ENCODE data around the gene COX7A2L. TPM values are rescaled to one million over a fixed set of nuclear protein-coding genes. Genes with fewer than 3 reads are reported as not detected.
"Not testable (repeated sequence)": the region's sequence is repeated elsewhere in the genome, so short reads cannot be mapped to it uniquely, and the experiment has no call there.

The COX7A2L gene
- total RNA-seq, result 135 TPM

- Histone ChIP-seq H3K27me3 (ENCODE audit: insufficient read depth, low read length) (peaks cover 3% of the 10 kb centered on the region), H3K4me1 (ENCODE audit: insufficient read depth, low read length) (peaks cover 35% of the 10 kb centered on the region), H3K4me3 (ENCODE audit: low read length) (peak within 1 kb of the TSS; percentile 97), H3K9me3 (ENCODE audit: low read depth, low read length) (no peaks in the 10 kb centered on the region)
These were observed at the start of gene COX7A2L for GRCh38 chr2:42360890-42361727. Gene COX7A2L, minus strand, starts transcription at chr2:42361217. Its CDS starts 56 bp downstream, at chr2:42361161.

GRCh38 chr2:42408009-42408408, 47.0 kb upstream of the COX7A2L start:
- no peaks in the 10 kb centered on the region for H3K9me3 ChIP-seq (ENCODE audit: low read depth, low read length)
- H3K4me3 ChIP-seq (ENCODE audit: low read length), result no peak overlapping the region
- no peaks in the 10 kb centered on the region for H3K27me3 ChIP-seq (ENCODE audit: insufficient read depth, low read length)
- no peaks in the 10 kb centered on the region for H3K4me1 ChIP-seq (ENCODE audit: insufficient read depth, low read length)

GRCh38 chr2:42407476-42407875, 46.5 kb upstream of the COX7A2L start:
- no peaks in the 10 kb centered on the region for H3K9me3 ChIP-seq (ENCODE audit: low read depth, low read length)
- H3K4me3 ChIP-seq (ENCODE audit: low read length), result no peak overlapping the region
- no peaks in the 10 kb centered on the region for H3K4me1 ChIP-seq (ENCODE audit: insufficient read depth, low read length)
- H3K27me3 ChIP-seq (ENCODE audit: insufficient read depth, low read length), result no peaks in the 10 kb centered on the region

GRCh38 chr2:42404676-42405075, 43.7 kb upstream of the COX7A2L start:
- Histone ChIP-seq H3K4me1 (ENCODE audit: insufficient read depth, low read length) (no peaks in the 10 kb centered on the region), H3K4me3 (ENCODE audit: low read length) (no peak overlapping the region), H3K9me3 (ENCODE audit: low read depth, low read length) (no peaks in the 10 kb centered on the region), H3K27me3 (ENCODE audit: insufficient read depth, low read length) (no peaks in the 10 kb centered on the region)

- H3K4me3 ChIP-seq (ENCODE audit: low read length), result no peak overlapping the region
- no peaks in the 10 kb centered on the region for H3K27me3 ChIP-seq (ENCODE audit: insufficient read depth, low read length)
- H3K4me1 ChIP-seq (ENCODE audit: insufficient read depth, low read length), result no peaks in the 10 kb centered on the region
- H3K9me3 ChIP-seq (ENCODE audit: low read depth, low read length), result no peaks in the 10 kb centered on the region
These were observed 40.8 kb upstream of the COX7A2L start for GRCh38 chr2:42401773-42402172.

- H3K27me3 ChIP-seq (ENCODE audit: insufficient read depth, low read length); H3K4me1 ChIP-seq (ENCODE audit: insufficient read depth, low read length); H3K4me3 ChIP-seq (ENCODE audit: low read length); H3K9me3 ChIP-seq (ENCODE audit: low read depth, low read length): not testable (repeated sequence)
These were observed 37.0 kb upstream of the COX7A2L start for GRCh38 chr2:42398052-42398451.

- H3K4me3 ChIP-seq (ENCODE audit: low read length); H3K9me3 ChIP-seq (ENCODE audit: low read depth, low read length); H3K27me3 ChIP-seq (ENCODE audit: insufficient read depth, low read length); H3K4me1 ChIP-seq (ENCODE audit: insufficient read depth, low read length): not testable (repeated sequence)
These were observed 32.3 kb upstream of the COX7A2L start for GRCh38 chr2:42393320-42393719.

GRCh38 chr2:42392191-42392590, 31.2 kb upstream of the COX7A2L start:
- no peak overlapping the region for H3K4me3 ChIP-seq (ENCODE audit: low read length)

GRCh38 chr2:42390401-42390969, 29.5 kb upstream of the COX7A2L start:
- Histone ChIP-seq H3K4me1 (ENCODE audit: insufficient read depth, low read length) (no peaks in the 10 kb centered on the region), H3K9me3 (ENCODE audit: low read depth, low read length) (no peaks in the 10 kb centered on the region), H3K27me3 (ENCODE audit: insufficient read depth, low read length) (no peaks in the 10 kb centered on the region), H3K4me3 (ENCODE audit: low read length) (no peak overlapping the region)

More at GRCh38 chr2:42392191-42392590, 31.2 kb upstream of the COX7A2L start:
- H3K9me3 ChIP-seq (ENCODE audit: low read depth, low read length), result no peaks in the 10 kb centered on the region
- no peaks in the 10 kb centered on the region for H3K27me3 ChIP-seq (ENCODE audit: insufficient read depth, low read length)
- no peaks in the 10 kb centered on the region for H3K4me1 ChIP-seq (ENCODE audit: insufficient read depth, low read length)

- Histone ChIP-seq H3K9me3 (ENCODE audit: low read depth, low read length) (no peaks in the 10 kb centered on the region), H3K4me1 (ENCODE audit: insufficient read depth, low read length) (no peaks in the 10 kb centered on the region), H3K4me3 (ENCODE audit: low read length) (no peak overlapping the region), H3K27me3 (ENCODE audit: insufficient read depth, low read length) (no peaks in the 10 kb centered on the region)
These were observed 25.7 kb upstream of the COX7A2L start for GRCh38 chr2:42386682-42387081.

- no peaks in the 10 kb centered on the region for H3K27me3 ChIP-seq (ENCODE audit: insufficient read depth, low read length)
These were observed 24.2 kb upstream of the COX7A2L start for GRCh38 chr2:42385225-42385624.

GRCh38 chr2:42383855-42384530, 23.0 kb upstream of the COX7A2L start:
- Histone ChIP-seq H3K9me3 (ENCODE audit: low read depth, low read length) (no peaks in the 10 kb centered on the region), H3K4me1 (ENCODE audit: insufficient read depth, low read length) (no peaks in the 10 kb centered on the region), H3K27me3 (ENCODE audit: insufficient read depth, low read length) (no peaks in the 10 kb centered on the region), H3K4me3 (ENCODE audit: low read length) (no peak overlapping the region)

More at GRCh38 chr2:42385225-42385624, 24.2 kb upstream of the COX7A2L start:
- Histone ChIP-seq H3K4me3 (ENCODE audit: low read length) (no peak overlapping the region), H3K9me3 (ENCODE audit: low read depth, low read length) (no peaks in the 10 kb centered on the region), H3K4me1 (ENCODE audit: insufficient read depth, low read length) (no peaks in the 10 kb centered on the region)

- Histone ChIP-seq H3K4me3 (ENCODE audit: low read length) (no peak overlapping the region), H3K4me1 (ENCODE audit: insufficient read depth, low read length) (no peaks in the 10 kb centered on the region), H3K9me3 (ENCODE audit: low read depth, low read length) (no peaks in the 10 kb centered on the region), H3K27me3 (ENCODE audit: insufficient read depth, low read length) (no peaks in the 10 kb centered on the region)
These were observed 21.1 kb upstream of the COX7A2L start for GRCh38 chr2:42382144-42382543.

- not testable (repeated sequence) for H3K9me3 ChIP-seq (ENCODE audit: low read depth, low read length); H3K4me3 ChIP-seq (ENCODE audit: low read length); H3K4me1 ChIP-seq (ENCODE audit: insufficient read depth, low read length); H3K27me3 ChIP-seq (ENCODE audit: insufficient read depth, low read length)
These were observed 19.0 kb upstream of the COX7A2L start for GRCh38 chr2:42380026-42380425.

GRCh38 chr2:42378415-42378814, 17.4 kb upstream of the COX7A2L start:
- Histone ChIP-seq H3K4me1 (ENCODE audit: insufficient read depth, low read length) (no peaks in the 10 kb centered on the region), H3K27me3 (ENCODE audit: insufficient read depth, low read length) (no peaks in the 10 kb centered on the region), H3K4me3 (ENCODE audit: low read length) (no peak overlapping the region), H3K9me3 (ENCODE audit: low read depth, low read length) (no peaks in the 10 kb centered on the region)

All from mononuclear cell (primary cell).